GM12878 (cell line): ENCODE results near the gene SPART. TPM values are rescaled to one million over a fixed set of nuclear protein-coding genes. Genes with fewer than 3 reads are reported as not detected.

ENCODE experiments used
- ATAC-seq: fragments of 200-7000 bp; cut with Tn5 transposase; 3 replicates; pipeline ENCODE4 v1.9.1; 2020; ENCODE audit warnings: mild to moderate bottlenecking, moderate library complexity
- BruUV-seq: library from RNA; stranded (reverse); fragments of 400-500 nt; replicated peaks from 2 replicates; lab custom pipeline; 2021; lab: Mats Ljungman, UMichigan
- CTCF ChIA-PET: fragments of 300-600 bp; sonication (Branson Sonifier 250); formaldehyde crosslinking; extraction: SDS; loops from one replicate; lab custom pipeline; 2021; ENCODE audit warnings: inconsistent platforms; lab: Yijun Ruan, JAX
- POLR2A ChIA-PET: fragments of 350-600 bp; formaldehyde crosslinking; extraction: SDS; loops from one replicate; lab custom pipeline; 2021; ENCODE audit warnings: inconsistent platforms; lab: Charles Lee
- RAD21 ChIA-PET: fragments of 300-600 bp; sonication (Branson Sonifier 250); formaldehyde crosslinking; loops from one replicate; lab custom pipeline; 2023; ENCODE audit warnings: antibody characterized with exemption; ENCODE audit not compliant: unreplicated experiment; lab: Charles Lee
- SMC1A ChIA-PET: fragments of 300-600 bp; sonication (Branson Sonifier 250); formaldehyde crosslinking; loops from one replicate; lab custom pipeline; 2023; ENCODE audit not compliant: unreplicated experiment, uncharacterized antibody; lab: Charles Lee
- DNase-seq: peaks from one replicate; pipeline ENCODE4 v3.0.0-alpha.2; 2011; ENCODE audit warnings: low read depth, low spot score
- FAIRE-seq: peaks from 3 replicates; lab custom pipeline; 2011; peaks lifted over from hg19 to GRCh38; lab: Jason Lieb, UNC
- H2AFZ ChIP-seq: 2 replicates; pipeline ENCODE4 v1.6.0; 2011; ENCODE audit warnings: low read depth, low read length, control low read depth; ENCODE audit not compliant: control insufficient read depth
- H3K27ac ChIP-seq: 2 replicates; pipeline ENCODE4 v1.5.1; 2011; ENCODE audit warnings: control low read depth; ENCODE audit not compliant: control insufficient read depth, insufficient read depth
- H3K27me3 ChIP-seq, 2 experiments: replicated peaks in 1 of 2; 2 replicates each; pipeline versions ENCODE4 v1.6.0 to v1.6.1; 2011; ENCODE audit warnings: low read length in 1 of 2; ENCODE audit not compliant: control insufficient read depth in 2 of 2, insufficient read depth in 2 of 2
- H3K36me3 ChIP-seq, 2 experiments: 2 replicates each; pipeline ENCODE4 v1.5.1; 2011; ENCODE audit warnings: low read length in 1 of 2; ENCODE audit not compliant: control insufficient read depth in 2 of 2, insufficient read depth in 2 of 2
- H3K4me1 ChIP-seq: 2 replicates; pipeline ENCODE4 v1.6.1; 2011; ENCODE audit warnings: mild to moderate bottlenecking, low read length, moderate library complexity, mixed read lengths; ENCODE audit not compliant: control insufficient read depth, insufficient read depth
- H3K4me2 ChIP-seq: 2 replicates; pipeline ENCODE4 v1.6.0; 2011; ENCODE audit warnings: control low read depth; ENCODE audit not compliant: control insufficient read depth, insufficient read depth
- H3K4me3 ChIP-seq: fragments of 200-600 bp; sonication (generic); 2 replicates; pipeline ENCODE4 v1.5.1; 2016
- H3K79me2 ChIP-seq: 2 replicates; pipeline ENCODE4 v1.6.0; 2011; ENCODE audit warnings: low read length; ENCODE audit not compliant: control insufficient read depth, insufficient read depth
- H3K9ac ChIP-seq: 2 replicates; pipeline ENCODE4 v1.8.0; 2011; ENCODE audit warnings: low read length, control low read depth, mixed read lengths; ENCODE audit not compliant: control insufficient read depth, insufficient read depth
- H3K9me3 ChIP-seq: replicated peaks from 3 replicates; pipeline ENCODE4 v1.5.1; 2011; ENCODE audit warnings: mild to moderate bottlenecking, low read length; ENCODE audit not compliant: control insufficient read depth, insufficient read depth
- H4K20me1 ChIP-seq: 2 replicates; pipeline ENCODE4 v1.6.0; 2011; ENCODE audit not compliant: control insufficient read depth, insufficient read depth
- CBX5 ChIP-seq: sonication (generic); IDR thresholded peaks from 2 replicates; pipeline ENCODE4 v1.6.1; 2016; ENCODE audit warnings: low read depth, moderate library complexity, mild to moderate bottlenecking, inconsistent platforms
- FOXM1 ChIP-seq: IDR thresholded peaks from 2 replicates; pipeline ENCODE4 v1.6.1; 2012; ENCODE audit warnings: low read depth, mild to moderate bottlenecking, inconsistent platforms, low read length, moderate library complexity
- GATAD2B ChIP-seq: fragments of 450-650 bp; conservative IDR thresholded peaks from 2 replicates; pipeline ENCODE4 v1.6.1; 2017; ENCODE audit warnings: low read depth, mild to moderate bottlenecking, moderate library complexity
- HDGF ChIP-seq: fragments of 450-650 bp; IDR thresholded peaks from 2 replicates; pipeline ENCODE4 v1.6.1; 2016; ENCODE audit warnings: antibody characterized with exemption
- NR2F1 ChIP-seq: fragments of 450-650 bp; conservative IDR thresholded peaks from 2 replicates; pipeline ENCODE4 v1.6.1; 2017; ENCODE audit warnings: mild to moderate bottlenecking
- RAD21 ChIP-seq: IDR thresholded peaks from 2 replicates; pipeline ENCODE4 v1.6.1; 2011; ENCODE audit warnings: mild to moderate bottlenecking, low read depth, low read length, moderate library complexity; ENCODE audit not compliant: insufficient read depth
- SP1 ChIP-seq: IDR thresholded peaks from one replicate; pipeline ENCODE4 v1.6.1; 2011; ENCODE audit warnings: low read depth, low read length
- WGBS: methylation state at CpG from one replicate; pipeline ENCODE4 v1.1.6; 2016; ENCODE audit warnings: low lambda C conversion rate; ENCODE audit not compliant: insufficient replicate concordance, insufficient coverage; ENCODE audit errors: missing lambda C conversion rate; 5-methylcytosine and 5-hydroxymethylcytosine counted together
- in situ Hi-C: fragments of 300-500 bp; cut with MboI; formaldehyde crosslinking; loops from 9 replicates; pipeline ENCODE4 v1.14.3; 2018; ENCODE audit warnings: mixed read lengths
- intact Hi-C: fragments of 100-400 bp; cut with micrococcal nuclease; formaldehyde crosslinking; loops from one replicate; pipeline ENCODE4 v1.14.2; 2022; ENCODE audit not compliant: unreplicated experiment
- polyA plus RNA-seq, 11 experiments: library from polyadenylated mRNA; depleted of rRNA in 4 of 11; unstranded in 6 of 11; stranded (reverse) in 5 of 11; fragments of >200 nt; fragmentation: Nextera tagmentation in 4 of 11; fragmentation: Illumina TruSeq in 1 of 11; extraction: Ambion mirVana in 4 of 11; extraction: Trizol in 1 of 11; gene quantifications; 1 replicate in 1 of 11; 2 replicates in 10 of 11; pipeline versions ENCODE4 v1.2.1 to v1.2.3, GENCODE V29; 2011 to 2016; ENCODE audit warnings: inconsistent platforms in 2 of 11, missing spikeins in 2 of 11, low read depth in 1 of 11
- total RNA-seq, 4 experiments: library from RNA; depleted of rRNA in 3 of 4; stranded (reverse); fragments of >200 nt in 3 of 4; fragmentation: Illumina TruSeq in 1 of 4; extraction: Trizol in 1 of 4; gene quantifications; 2 replicates each; pipeline versions ENCODE4 v1.2.1 to v1.2.3, GENCODE V29; 2013 to 2021
- TF ChIP-seq, protein P1 (sequence below), 3 experiments: IDR thresholded peaks in 2 of 3; conservative IDR thresholded peaks in 1 of 3; 2 replicates each; pipeline ENCODE4 v1.5.1; 2011; ENCODE audit warnings: low read depth in 3 of 3, low read length in 3 of 3, mild to moderate bottlenecking in 3 of 3, control low read depth in 2 of 3, moderate library complexity in 2 of 3, inconsistent platforms in 1 of 3, mixed read lengths in 1 of 3; ENCODE audit not compliant: control insufficient read depth in 2 of 3, insufficient read depth in 1 of 3; ENCODE audit errors: extremely low read depth in 1 of 3
- TF ChIP-seq, protein P2 (sequence below): IDR thresholded peaks from 2 replicates; pipeline ENCODE4 v1.6.1; 2012; ENCODE audit warnings: mild to moderate bottlenecking, low read depth, low read length

Gene SPART
- total and polyA plus RNA-seq, 10 of the 15 experiments (the other 5 are each of a cell fraction or from before 2014, with no cell fraction given): 17.6 to 74.6 (median 42.1) TPM

DNA sequence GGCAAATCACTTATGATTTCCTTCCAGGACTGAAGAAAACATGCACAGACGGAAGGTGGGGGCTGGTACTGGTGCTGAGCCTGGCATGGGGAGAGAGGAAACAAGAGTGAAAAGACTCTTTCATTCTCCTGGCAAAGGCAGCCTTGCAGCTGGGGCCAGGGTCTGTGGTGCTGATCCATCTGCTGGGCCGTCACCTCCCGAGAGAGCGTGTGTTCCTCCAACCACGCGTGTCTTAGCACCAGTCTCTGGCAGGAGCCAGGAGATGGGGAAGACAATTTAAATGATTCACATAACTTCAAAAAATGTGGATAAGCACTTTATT, 23.9 kb upstream of the SPART start:
- H3K9ac ChIP-seq: no peak overlapping the region
- H2AFZ ChIP-seq: no peak overlapping the region
- H3K4me2 ChIP-seq: no peak overlapping the region
- no peaks in the 10 kb centered on the region for H3K79me2 ChIP-seq
- H3K4me3 ChIP-seq: no peak overlapping the region
- H3K4me1 ChIP-seq: no peaks in the 10 kb centered on the region
- H3K27ac ChIP-seq: no peak overlapping the region
- in situ Hi-C loops: no loop called here
- ATAC-seq: no peak
- CTCF ChIA-PET: interaction anchor here (1.1 to 1.9 kb wide), 2 partner anchors 11 to 50 kb away, joined by 3 to 4 read pairs; no protein-coding TSS in a partner anchor
- H3K27me3 ChIP-seq: no peaks in the 10 kb centered on the region
- intact Hi-C loops: no loop called here
- TF ChIP-seq, protein P1, sequence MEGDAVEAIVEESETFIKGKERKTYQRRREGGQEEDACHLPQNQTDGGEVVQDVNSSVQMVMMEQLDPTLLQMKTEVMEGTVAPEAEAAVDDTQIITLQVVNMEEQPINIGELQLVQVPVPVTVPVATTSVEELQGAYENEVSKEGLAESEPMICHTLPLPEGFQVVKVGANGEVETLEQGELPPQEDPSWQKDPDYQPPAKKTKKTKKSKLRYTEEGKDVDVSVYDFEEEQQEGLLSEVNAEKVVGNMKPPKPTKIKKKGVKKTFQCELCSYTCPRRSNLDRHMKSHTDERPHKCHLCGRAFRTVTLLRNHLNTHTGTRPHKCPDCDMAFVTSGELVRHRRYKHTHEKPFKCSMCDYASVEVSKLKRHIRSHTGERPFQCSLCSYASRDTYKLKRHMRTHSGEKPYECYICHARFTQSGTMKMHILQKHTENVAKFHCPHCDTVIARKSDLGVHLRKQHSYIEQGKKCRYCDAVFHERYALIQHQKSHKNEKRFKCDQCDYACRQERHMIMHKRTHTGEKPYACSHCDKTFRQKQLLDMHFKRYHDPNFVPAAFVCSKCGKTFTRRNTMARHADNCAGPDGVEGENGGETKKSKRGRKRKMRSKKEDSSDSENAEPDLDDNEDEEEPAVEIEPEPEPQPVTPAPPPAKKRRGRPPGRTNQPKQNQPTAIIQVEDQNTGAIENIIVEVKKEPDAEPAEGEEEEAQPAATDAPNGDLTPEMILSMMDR (IDR thresholded peaks at IDR 0.05 in 2 of 3, conservative IDR thresholded peaks at IDR 0.05 in 1 of 3; ENCODE audit: control insufficient read depth in 2 of 3, extremely low read depth in 1 of 3, insufficient read depth in 1 of 3, low read depth in 3 of 3, low read length in 3 of 3): no peak
- TF ChIP-seq HDGF (no peak), FOXM1 (no peak), CBX5 (no peak), NR2F1 (no peak), GATAD2B (no peak), SP1 (no peak), RAD21 (no peak)
- TF ChIP-seq, protein P2, sequence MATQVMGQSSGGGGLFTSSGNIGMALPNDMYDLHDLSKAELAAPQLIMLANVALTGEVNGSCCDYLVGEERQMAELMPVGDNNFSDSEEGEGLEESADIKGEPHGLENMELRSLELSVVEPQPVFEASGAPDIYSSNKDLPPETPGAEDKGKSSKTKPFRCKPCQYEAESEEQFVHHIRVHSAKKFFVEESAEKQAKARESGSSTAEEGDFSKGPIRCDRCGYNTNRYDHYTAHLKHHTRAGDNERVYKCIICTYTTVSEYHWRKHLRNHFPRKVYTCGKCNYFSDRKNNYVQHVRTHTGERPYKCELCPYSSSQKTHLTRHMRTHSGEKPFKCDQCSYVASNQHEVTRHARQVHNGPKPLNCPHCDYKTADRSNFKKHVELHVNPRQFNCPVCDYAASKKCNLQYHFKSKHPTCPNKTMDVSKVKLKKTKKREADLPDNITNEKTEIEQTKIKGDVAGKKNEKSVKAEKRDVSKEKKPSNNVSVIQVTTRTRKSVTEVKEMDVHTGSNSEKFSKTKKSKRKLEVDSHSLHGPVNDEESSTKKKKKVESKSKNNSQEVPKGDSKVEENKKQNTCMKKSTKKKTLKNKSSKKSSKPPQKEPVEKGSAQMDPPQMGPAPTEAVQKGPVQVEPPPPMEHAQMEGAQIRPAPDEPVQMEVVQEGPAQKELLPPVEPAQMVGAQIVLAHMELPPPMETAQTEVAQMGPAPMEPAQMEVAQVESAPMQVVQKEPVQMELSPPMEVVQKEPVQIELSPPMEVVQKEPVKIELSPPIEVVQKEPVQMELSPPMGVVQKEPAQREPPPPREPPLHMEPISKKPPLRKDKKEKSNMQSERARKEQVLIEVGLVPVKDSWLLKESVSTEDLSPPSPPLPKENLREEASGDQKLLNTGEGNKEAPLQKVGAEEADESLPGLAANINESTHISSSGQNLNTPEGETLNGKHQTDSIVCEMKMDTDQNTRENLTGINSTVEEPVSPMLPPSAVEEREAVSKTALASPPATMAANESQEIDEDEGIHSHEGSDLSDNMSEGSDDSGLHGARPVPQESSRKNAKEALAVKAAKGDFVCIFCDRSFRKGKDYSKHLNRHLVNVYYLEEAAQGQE: no peak
- TF ChIP-seq, all 136 proteins: peak for 0
- POLR2A ChIA-PET: no interaction called here
- SMC1A ChIA-PET: interaction anchor here (1.1 to 2.2 kb wide), 4 partner anchors 8 to 26 kb away, joined by 3 to 13 read pairs (median 4); no protein-coding TSS in a partner anchor
- no TSS peak for BruUV-seq
- RAD21 ChIA-PET: no interaction called here
- H3K36me3 ChIP-seq: no peaks in the 10 kb centered on the region
- no peak for FAIRE-seq
- no peaks in the 10 kb centered on the region for H4K20me1 ChIP-seq
- 76% methylated on average over 6 of the region's 6 CpGs for WGBS
- H3K9me3 ChIP-seq: no peaks in the 10 kb centered on the region
- DNase-seq: no peak
